Lung (tissue), 12 donors: ENCODE results near the gene OPCML. TPM values are rescaled to one million over a fixed set of nuclear protein-coding genes. Genes with fewer than 3 reads are reported as not detected.

Experiments used
- ATAC-seq: fragments of 200-7000 bp; cut with Tn5 transposase; one replicate; pipeline ENCODE4 v1.9.1; 2020; ENCODE audit warnings: moderate number of reproducible peaks; ENCODE audit not compliant: insufficient read depth, low FRiP score
- DNase-seq, 3 donors: peaks; one replicate each; pipeline ENCODE4 v3.0.0-alpha.2; 2013 to 2017
- H3K27ac ChIP-seq, 2 donors: one replicate each; pipeline ENCODE4 v1.5.1; 2013; ENCODE audit warnings: mild to moderate bottlenecking in 2 of 2, moderate library complexity in 2 of 2, control low read depth in 1 of 2, inconsistent platforms in 1 of 2, low read depth in 1 of 2, low read length in 1 of 2
- H3K27me3 ChIP-seq, 3 donors: one replicate each; pipeline ENCODE4 v1.5.1; 2013; ENCODE audit warnings: low read length in 2 of 3; ENCODE audit not compliant: control insufficient read depth in 3 of 3, insufficient read depth in 3 of 3
- H3K36me3 ChIP-seq, 4 donors: one replicate each; pipeline ENCODE4 v1.5.1; 2013; ENCODE audit warnings: low read length in 4 of 4, mild to moderate bottlenecking in 1 of 4, moderate library complexity in 1 of 4; ENCODE audit not compliant: control insufficient read depth in 4 of 4, insufficient read depth in 4 of 4
- H3K4me1 ChIP-seq, 5 donors: one replicate each; pipeline ENCODE4 v1.5.1; 2013; ENCODE audit warnings: low read length in 5 of 5, mild to moderate bottlenecking in 2 of 5, moderate library complexity in 1 of 5; ENCODE audit not compliant: control insufficient read depth in 5 of 5, insufficient read depth in 5 of 5
- H3K4me3 ChIP-seq: one replicate; pipeline ENCODE4 v1.5.1; 2013; ENCODE audit warnings: mild to moderate bottlenecking, control low read depth, moderate library complexity
- H3K9ac ChIP-seq, 2 donors: one replicate each; pipeline ENCODE4 v1.5.1; 2013; ENCODE audit warnings: low read length in 2 of 2, control low read depth in 1 of 2; ENCODE audit not compliant: insufficient read depth in 1 of 2
- H3K9me3 ChIP-seq, 4 donors: one replicate each; pipeline ENCODE4 v1.5.1; 2013; ENCODE audit warnings: low read length in 3 of 4, mild to moderate bottlenecking in 1 of 4, moderate library complexity in 1 of 4; ENCODE audit not compliant: control insufficient read depth in 4 of 4, insufficient read depth in 3 of 4
- CTCF ChIP-seq: IDR thresholded peaks from 2 replicates; pipeline ENCODE4 v1.5.1; 2012; ENCODE audit warnings: mild to moderate bottlenecking; ENCODE audit errors: control extremely low read depth, extremely low read depth
- WGBS, 2 donors: extraction: QIAGEN DNeasy Blood & Tissue Kit; methylation state at CpG; one replicate each; pipeline ENCODE4 v1.1.7; 2013; 5-methylcytosine and 5-hydroxymethylcytosine counted together
- polyA plus RNA-seq, 2 donors: library from polyadenylated mRNA; stranded (reverse); fragments of 200-250 nt; gene quantifications; one replicate each; pipeline ENCODE4 v1.2.1, GENCODE V29; 2013
- total RNA-seq, 2 donors: library from RNA; depleted of rRNA in 1 of 2; stranded (reverse); fragments of >200 nt in 1 of 2; gene quantifications; one replicate each; pipeline ENCODE4 v1.2.1, GENCODE V29; 2014 to 2021
- donor health status: control.
- donor health status: control.
- donor health status: Bipolar disorder and iron deficiency.
- donor health status: healthy.
- donor health status: DM: yes; HTN: yes; CAD: no.

Gene OPCML
- total and polyA plus RNA-seq, 4 donors: 0.49 to 0.74 TPM; not detected in 2

- no peak overlapping the region for H3K9ac ChIP-seq
- WGBS, 2 donors: 86 to 91% methylated on average over 8 of the region's 8 CpGs
- TF ChIP-seq CTCF: no peak
- H3K36me3 ChIP-seq: no peaks in the 10 kb centered on the region
- no peak overlapping the region for H3K27ac ChIP-seq
- H3K4me3 ChIP-seq: no peak overlapping the region
- no peaks in the 10 kb centered on the region for H3K27me3 ChIP-seq
- H3K4me1 ChIP-seq: peaks cover 0 to 6% (median 5%) of the 10 kb centered on the region in 5 donors
- no peak for DNase-seq
- H3K9me3 ChIP-seq: no peaks in the 10 kb centered on the region
- ATAC-seq: no peak
Observed at GRCh38 chr11:132453406-132453805, 1078.9 kb downstream of the OPCML start.

- Histone ChIP-seq H3K27ac (no peak overlapping the region), H3K36me3 (no peaks in the 10 kb centered on the region), H3K4me3 (no peak overlapping the region), H3K27me3 (no peaks in the 10 kb centered on the region), H3K4me1 (peaks cover 0 to 6% (median 5%) of the 10 kb centered on the region in 5 donors), H3K9me3 (no peaks in the 10 kb centered on the region), H3K9ac (no peak overlapping the region)
- DNase-seq (no peak), ATAC-seq (no peak)
- no peak for TF ChIP-seq CTCF
- WGBS, 2 donors: 78% methylated on average over 1 of the region's 1 CpG
Observed at GRCh38 chr11:132452616-132453015, 1079.7 kb downstream of the OPCML start.

DNA sequence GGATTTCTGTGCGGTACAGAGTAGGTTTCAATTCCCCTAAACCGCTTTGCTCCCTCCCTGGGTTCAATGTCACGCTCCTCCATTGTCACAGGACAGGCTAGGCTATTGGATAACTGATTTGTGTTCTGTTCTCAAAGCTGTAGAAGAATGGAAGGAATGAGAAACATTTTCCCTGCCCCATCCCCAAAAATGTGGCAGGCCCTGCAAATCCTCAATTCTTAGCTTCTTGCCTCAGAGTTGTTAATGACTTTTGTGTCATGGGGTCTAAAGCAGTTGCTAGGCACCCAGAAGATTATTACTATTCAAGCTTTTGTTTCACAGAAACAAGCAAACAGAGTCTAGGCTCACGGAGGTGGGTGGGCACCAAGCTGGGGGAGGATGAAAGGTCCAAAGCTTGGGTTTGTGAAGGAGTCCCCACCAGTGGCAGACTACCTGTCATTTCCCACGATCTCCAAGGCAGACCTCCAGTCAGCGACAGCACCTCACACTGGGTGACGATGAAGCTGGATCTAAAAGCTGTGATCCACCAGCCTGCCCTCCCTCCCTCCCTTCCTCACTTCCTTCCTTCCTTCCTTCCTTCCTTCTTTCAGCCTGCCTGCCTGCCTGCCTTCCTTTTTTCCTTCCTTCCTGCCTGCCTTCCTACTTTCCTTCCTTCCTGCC is 1080.2 kb downstream of the OPCML start:
- H3K4me3 ChIP-seq: no peak overlapping the region
- H3K27me3 ChIP-seq: no peaks in the 10 kb centered on the region
- no peak for TF ChIP-seq CTCF
- ATAC-seq (no peak), DNase-seq (peak in 2 of 3 donors; percentile 26 to 48)
- H3K9me3 ChIP-seq: no peaks in the 10 kb centered on the region
- H3K9ac ChIP-seq: no peak overlapping the region
- peaks cover 0 to 6% (median 4%) of the 10 kb centered on the region in 5 donors for H3K4me1 ChIP-seq
- 62 to 80% methylated on average over 7 of the region's 7 CpGs for WGBS, 2 donors
- no peak overlapping the region for H3K27ac ChIP-seq
- no peaks in the 10 kb centered on the region for H3K36me3 ChIP-seq

DNA sequence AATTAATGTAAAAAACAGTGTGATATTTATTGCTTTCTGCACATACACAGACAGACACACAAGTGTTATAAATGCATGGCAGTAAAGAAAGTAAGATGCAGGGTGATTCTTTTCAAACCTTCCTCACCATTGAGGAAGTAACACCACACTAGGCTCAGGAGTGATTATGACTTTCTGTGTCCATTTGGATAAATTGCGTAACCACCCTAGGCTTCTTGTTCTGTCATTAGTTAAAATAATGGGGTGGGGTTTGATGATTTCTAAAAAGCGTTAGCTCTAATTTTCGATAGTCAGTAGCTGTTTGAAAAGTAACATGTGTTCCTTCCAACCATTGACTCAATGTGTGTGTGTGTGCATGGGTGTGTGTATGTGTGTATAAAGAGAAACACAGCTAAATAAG is 1081.7 kb downstream of the OPCML start:
- H3K4me1 ChIP-seq: peaks cover 0 to 6% (median 0%) of the 10 kb centered on the region in 5 donors
- DNase-seq (peak in 1 of 3 donors; percentile 38), ATAC-seq (no peak)
- no peaks in the 10 kb centered on the region for H3K27me3 ChIP-seq
- H3K9ac ChIP-seq: no peak overlapping the region
- H3K27ac ChIP-seq: no peak overlapping the region
- WGBS, 2 donors: 83 to 86% methylated on average over 3 of the region's 3 CpGs
- no peaks in the 10 kb centered on the region for H3K36me3 ChIP-seq
- H3K9me3 ChIP-seq: no peaks in the 10 kb centered on the region
- no peak for TF ChIP-seq CTCF
- no peak overlapping the region for H3K4me3 ChIP-seq
